Measurements from ENCODE around the gene CDH13. TPM values are rescaled to one million over a fixed set of nuclear protein-coding genes. Genes with fewer than 3 reads are reported as not detected.

Gene CDH13
- total RNA-seq, 2 donors from 2014 or later, result 4.1 to 7.1 TPM

DNA sequence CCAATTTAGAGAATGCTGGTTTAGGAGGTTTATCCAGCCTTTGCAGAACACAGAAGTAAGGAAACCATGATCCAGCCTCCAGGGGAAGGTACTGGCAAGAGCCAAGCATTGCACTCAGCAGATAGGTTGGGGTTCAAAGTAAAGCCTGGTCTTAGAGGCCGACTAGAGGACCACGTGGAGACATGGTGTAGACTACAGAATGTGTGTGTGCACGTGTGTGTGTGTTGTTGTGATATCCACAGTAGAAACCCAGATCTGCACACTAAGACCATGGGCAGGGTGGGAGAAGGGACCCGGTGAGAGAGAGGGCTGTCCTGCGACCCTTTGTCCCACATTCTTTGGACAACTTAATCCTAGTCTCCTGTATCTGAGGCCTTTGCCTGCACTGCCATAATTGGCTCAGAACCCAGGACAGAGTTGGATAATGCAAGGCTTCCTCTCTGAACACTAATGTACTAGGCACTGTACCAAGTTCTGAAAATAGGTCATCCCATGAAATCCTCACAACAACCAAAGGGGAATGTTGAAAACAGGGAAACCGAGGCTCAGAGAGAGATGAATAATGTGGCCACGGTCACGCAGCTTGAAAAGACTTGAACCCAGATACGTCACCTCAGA is 855.9 kb downstream of the CDH13 start:
- intact Hi-C loops (cut with DNase I, micrococcal nuclease), result no loop called here
- DNase-seq (no peak), ATAC-seq (no peak)

DNA sequence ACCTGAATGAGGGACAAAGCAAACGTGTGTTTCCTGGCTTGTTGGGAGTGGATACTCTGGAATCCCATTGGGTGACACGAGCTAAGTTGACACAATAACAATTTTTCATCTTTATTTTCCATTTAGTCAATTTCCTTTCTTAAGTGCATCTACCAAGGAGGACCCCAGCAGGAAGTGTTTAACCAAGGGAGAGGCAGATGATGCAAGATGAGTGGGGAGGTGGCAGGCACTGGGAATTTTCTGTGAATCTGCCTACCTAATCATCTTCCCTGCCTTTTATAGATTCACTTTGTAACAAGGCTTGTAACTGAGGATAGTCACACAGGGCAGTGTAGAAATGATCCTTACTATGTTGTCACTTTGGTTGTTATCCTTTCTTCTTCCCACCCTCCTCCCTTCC is 863.3 kb downstream of the CDH13 start:
- intact Hi-C loops (cut with DNase I, micrococcal nuclease), result no loop called here
- DNase-seq (no peak), ATAC-seq (no peak)

DNA sequence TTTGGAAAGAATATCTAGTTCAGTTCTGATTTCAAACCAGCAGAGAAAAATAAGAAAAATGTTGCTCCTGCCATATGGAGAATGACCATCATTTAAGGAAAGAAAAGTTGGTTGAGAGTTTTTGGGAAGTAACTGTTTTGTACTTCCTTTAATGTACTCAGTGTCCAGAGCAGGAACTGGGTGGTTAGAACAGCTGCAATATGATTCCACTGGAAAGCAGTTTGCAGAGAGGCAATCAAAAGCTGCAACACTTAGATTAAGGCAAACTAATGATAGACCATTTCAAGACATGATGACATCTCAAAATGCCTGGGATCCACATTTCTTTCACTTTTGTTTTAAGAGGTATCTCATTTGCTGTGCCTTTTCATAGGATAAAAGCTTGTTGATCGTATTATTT is 867.7 kb downstream of the CDH13 start:
- no peak for ATAC-seq

DNA sequence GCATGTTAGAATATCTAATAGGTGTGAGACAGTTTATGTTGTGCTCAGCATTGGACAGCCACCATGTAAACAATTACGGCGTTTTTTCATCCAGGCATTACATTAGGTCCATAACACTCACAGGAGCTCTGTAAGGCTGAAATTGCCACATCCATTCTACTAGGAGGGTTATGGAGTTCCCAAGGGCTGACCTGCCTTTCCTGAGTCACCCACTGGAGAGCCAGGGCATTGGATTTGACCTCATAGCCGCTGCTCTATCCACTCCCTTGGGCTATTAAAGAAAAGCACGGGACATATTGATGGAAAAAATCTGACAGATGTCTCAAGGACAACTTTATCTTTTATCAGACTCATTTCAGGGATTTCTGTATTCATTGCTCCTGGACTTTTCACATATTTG is 874.7 kb downstream of the CDH13 start:
- no peak for ATAC-seq
- DNase-seq, result no peak
- intact Hi-C loops (cut with DNase I, micrococcal nuclease), result no loop called here

More for the DNA sequence above, 867.7 kb downstream of the CDH13 start:
- intact Hi-C loops (cut with DNase I, micrococcal nuclease), result no loop called here
- no peak for DNase-seq

DNA sequence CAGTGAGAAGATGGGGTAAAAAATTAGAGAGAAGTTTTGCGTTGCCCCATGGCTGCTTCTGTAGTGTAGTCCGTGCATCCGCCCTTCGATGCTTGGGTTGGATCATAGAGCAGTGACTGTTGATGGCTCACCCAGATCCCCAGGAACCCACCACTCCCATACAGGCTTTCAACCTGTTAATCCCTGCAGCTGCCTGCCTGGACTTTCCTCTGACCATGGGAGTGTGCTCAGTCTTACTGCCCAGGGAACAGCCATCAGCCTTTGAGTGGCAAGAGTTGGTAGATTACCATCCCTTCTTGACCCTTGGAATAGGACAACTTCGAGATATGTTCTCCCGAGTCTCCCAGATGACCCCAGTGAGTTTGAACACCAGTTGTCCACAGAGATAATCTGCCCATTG is 881.5 kb downstream of the CDH13 start:
- intact Hi-C loops (cut with DNase I, micrococcal nuclease), result no loop called here
- ATAC-seq, result no peak

DNA sequence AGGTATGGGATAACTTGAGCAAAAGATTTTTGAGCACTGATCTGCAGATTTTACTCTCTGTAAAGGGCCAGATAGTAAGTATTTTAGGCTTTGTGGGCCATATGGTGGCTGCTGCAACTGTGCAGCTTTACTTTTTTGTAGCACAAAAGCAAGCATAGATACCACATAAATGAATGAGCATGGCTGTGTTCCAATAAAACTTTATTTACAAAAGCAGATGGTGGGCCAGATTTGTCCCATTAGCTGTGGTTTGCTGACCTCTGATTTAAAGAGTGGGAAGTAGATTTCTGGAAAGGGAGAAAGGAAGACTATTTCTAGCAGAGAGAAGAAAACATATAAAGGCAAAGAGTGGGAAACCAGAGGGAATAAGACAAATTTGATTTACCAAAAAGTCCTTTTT is 882.5 kb downstream of the CDH13 start:
- DNase-seq (no peak), ATAC-seq (no peak)
- intact Hi-C loops (cut with DNase I, micrococcal nuclease), result no loop called here

More for the DNA sequence above, 881.5 kb downstream of the CDH13 start:
- no peak for DNase-seq

DNA sequence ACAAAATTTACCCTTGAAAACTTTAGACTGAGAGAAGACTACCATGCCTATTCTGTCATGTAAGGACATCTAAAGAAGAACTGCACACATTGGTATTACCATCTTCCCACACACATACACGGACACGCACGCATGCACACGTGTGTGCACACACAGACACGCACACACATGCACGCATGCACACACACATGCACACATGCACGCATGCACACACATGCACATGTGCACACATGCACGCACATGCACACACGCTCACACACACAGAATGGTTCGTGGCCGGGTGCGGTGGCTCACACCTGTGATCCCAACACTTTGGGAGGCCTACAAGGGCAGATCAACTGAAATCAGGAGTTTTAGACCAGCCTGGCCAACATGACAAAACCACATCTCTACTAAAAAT is 884.1 kb downstream of the CDH13 start:
- DNase-seq (no peak), ATAC-seq (no peak)
- intact Hi-C loops (cut with DNase I, micrococcal nuclease), result no loop called here

DNA sequence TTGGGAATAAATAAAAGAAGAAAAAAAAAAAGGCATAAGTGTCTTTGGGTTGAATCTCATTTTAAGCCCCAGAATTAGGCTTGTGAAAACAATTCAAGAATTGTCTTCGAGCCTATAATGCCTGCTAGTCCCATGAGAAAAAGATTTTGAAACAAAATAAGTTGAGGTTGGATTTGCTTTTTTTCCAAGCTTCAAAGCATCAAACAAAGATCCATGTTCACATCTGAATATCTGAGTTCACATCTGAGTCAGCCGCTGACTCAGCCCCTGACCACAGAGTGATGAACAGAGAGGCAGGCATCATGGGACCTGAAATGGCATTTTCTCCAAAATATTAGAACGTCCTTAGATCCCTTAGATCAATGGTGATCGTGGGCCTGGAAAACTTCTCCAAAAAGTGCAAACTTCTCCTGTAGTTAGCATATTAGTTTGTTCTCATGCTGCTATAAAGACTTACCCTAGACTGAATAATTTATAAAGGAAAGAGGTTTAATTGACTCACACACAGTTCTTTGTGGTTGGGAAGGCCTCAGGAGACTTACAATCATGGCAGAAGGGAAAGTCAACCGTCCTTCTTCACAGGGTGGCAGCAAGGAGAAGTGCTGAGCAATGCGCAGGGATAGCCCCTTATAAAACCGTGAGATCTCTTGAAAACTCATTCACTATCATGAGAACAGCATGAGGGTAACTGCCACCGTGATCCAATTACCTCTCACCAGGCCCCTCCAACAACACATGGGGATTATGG is 886.4 kb downstream of the CDH13 start:
- ATAC-seq (no peak), DNase-seq (no peak)
- intact Hi-C loops (cut with DNase I, micrococcal nuclease), result no loop called here

DNA sequence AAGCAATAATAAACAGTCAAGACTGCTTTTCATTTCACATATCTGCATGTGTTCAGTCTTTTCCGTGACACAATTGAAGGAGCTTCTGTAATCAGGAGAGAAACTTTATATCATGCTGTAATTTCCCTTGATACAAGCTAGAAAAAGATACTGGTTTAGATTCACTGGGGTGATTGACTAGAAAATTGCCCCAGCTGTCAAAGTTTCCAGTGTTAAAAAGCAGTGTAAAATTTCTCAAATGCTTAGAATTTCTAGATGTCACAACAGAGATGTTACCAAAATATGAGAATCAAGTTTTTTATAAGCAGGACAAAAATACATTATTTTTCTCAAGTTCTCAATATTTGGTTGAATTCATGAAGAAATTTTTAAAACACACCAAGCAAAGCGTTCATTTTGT is 888.6 kb downstream of the CDH13 start:
- DNase-seq (no peak), ATAC-seq (no peak)
- intact Hi-C loops (cut with DNase I, micrococcal nuclease), result no loop called here

DNA sequence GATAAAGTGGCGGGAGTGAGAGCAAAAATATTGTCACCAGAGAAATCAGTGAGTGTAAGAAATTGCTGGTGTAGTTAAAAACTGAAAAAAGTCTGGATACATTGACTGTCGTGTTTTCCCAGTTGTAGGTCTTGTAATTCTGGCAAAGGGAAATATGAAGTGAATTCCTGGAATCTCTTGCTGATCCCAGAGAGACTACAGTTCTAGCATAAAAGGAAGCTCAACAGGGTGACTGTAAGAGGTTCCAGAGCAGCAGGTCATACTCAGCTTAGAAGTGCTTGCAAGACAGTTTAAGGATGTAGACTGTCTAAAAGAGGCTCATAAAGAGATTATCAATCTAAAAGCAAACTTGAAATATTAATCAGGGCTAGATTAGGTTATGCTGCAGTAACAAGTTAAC is 890.2 kb downstream of the CDH13 start:
- DNase-seq (no peak), ATAC-seq (no peak)
- intact Hi-C loops (cut with DNase I, micrococcal nuclease), result no loop called here

DNA sequence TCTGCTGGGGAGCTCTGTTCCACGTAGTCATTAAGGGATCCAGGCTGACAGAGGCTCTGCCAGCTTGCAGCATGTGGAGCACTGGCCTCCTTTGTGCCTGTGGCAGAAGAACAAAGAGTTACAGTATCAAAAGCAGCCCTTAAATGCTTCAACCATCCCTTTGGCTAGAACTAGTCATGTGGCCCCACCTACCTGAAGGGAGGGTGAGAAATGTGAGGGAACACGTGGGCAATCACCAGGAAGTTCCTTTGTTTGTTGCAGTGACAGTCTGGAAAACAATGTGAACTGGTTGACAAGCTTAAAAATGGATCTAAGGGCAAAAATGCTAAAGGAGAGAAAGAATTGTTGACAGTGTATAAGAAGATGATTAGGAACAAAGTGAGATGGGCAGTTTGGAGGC is 890.6 kb downstream of the CDH13 start:
- intact Hi-C loops (cut with DNase I, micrococcal nuclease), result no loop called here
- ATAC-seq (no peak), DNase-seq (no peak)

DNA sequence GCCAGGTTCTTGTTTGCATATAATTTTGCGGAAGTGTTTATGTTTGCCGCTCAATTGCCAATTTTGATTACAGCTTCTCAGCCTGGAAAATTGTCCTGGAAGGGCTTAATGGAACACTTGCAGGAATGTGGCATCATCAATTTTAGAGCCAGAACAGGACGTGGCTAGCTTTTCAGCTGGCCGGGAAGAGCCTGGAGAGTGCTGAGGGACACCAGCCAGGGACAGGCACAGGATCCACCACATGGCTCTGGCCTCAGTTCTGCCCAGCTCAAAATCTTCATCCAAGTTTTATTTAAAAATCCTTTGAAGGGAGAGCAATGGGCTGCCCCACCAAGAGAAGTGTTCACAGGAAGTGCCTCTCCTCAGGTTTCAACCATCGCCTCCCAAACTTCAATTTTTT is 893.8 kb downstream of the CDH13 start:
- no peak for DNase-seq
- no peak for ATAC-seq

DNA sequence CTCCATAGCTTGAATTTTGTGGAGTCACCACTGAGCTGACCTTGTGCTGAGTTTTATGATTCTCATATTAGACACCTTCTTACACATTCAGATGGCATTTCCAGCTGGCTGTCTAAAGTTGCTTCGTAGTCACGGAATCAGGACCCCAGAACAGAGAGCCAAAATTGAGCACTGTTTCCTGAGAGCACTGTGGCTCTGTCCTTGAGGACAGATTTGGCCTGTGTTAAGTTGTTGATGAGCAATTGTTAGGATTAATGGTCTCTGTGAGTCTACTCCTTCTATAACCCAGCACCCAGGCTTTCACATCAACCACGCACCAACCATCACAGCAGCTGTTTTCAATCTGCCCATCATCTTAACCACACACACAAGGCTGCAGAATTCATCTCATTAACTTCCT is 903.5 kb downstream of the CDH13 start:
- no peak for DNase-seq
- intact Hi-C loops (cut with DNase I, micrococcal nuclease), result no loop called here
- no peak for ATAC-seq

More for the DNA sequence above, 893.8 kb downstream of the CDH13 start:
- intact Hi-C loops (cut with DNase I, micrococcal nuclease), result no loop called here

DNA sequence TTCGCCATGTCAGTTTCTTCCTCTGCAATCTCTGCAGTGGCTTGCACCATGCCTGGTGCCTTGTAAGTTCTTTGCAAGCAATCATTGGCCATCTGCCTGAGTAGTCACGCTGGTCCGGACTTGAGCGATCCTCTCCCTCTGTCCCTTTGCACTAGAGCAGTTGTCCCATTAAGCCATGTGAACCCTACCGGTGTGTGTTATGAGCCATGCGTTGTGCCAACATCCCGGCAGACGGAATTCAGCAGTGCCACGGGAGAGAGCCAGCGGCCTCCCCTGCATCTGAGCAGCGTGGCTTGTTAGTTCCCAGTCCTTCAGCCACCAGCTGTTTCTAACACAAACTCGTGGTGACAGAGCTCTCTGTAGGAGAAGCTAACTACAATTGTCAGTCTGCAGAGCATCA is 905.9 kb downstream of the CDH13 start:
- DNase-seq, result no peak
- ATAC-seq, result no peak
- intact Hi-C loops (cut with DNase I, micrococcal nuclease), result no loop called here

DNA sequence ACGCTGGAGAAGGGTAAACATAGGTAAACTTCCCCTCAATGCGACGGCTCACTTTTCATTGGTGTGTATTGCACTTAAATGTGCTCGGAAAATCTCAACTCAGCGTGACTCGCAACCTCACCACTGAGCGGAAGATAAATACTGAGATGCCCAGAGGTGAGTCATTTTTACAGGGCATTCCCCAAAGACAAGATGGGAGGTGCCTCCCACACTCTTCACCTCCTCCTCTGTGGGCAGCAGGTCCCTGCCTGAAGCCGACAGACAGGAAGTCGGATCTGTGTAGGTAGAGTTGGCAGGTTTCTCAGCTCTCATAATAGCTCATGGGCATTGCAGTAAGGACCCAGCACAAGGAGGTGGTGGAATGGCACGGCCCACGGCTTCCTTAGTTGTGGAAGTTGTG is 906.4 kb downstream of the CDH13 start:
- no peak for ATAC-seq
- intact Hi-C loops (cut with DNase I, micrococcal nuclease), result no loop called here
- DNase-seq, result no peak

DNA sequence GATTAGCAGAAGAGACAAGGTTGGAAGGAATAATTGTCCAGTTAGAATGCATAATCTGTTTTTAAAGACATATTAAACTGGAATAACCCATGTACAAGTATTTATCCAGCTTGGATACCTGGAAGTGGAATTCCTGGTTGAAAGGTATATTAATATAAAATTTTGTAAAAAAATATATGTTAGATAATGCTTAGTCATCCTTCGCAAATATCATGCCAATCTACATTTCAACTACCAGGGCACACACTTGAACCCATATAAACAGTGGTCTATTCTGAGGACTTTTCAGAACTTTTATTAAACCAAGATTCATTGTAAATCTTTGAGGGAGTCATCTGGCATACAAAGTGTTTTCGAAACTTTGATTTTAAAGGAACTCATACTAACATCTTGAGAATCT is 911.9 kb downstream of the CDH13 start:
- DNase-seq (no peak), ATAC-seq (no peak)
- intact Hi-C loops (cut with DNase I, micrococcal nuclease), result no loop called here

DNA sequence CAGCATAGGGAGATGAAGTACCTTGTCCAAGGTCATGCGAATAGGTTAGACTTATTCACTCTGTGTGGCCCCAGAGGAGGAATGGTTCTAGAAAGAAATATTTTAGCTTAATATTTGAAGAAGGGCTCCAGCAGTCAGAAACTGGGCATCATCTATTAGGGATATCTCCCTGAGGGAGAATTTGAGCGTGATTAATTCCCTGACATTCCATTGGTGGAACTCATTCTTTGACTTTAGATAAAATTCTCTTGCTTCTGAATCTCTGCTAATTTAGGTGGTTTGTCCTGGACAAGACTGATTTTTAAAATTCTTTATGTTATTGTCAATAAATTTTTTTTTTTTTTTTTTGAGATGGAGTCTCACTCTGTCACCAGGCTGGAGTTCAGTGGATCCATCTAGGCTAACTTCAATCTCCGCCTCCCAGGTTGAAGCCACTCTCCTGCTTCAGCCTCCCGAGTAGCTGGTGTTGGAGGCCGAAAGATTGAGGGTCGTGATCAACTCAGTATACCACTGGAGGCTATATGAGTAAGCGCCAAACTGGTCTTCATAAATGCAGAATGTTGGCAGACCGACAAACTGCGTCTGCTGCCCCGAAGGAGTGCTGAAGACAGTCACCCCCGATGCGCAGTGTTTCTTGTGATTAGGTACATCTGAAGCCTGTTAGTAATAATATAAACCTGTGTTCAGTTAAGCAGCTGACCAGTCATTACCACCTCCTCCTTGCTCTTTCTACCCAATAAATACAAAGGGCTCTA is 913.1 kb downstream of the CDH13 start:
- ATAC-seq, result no peak
- intact Hi-C loops (cut with DNase I, micrococcal nuclease), result no loop called here
- DNase-seq, result no peak

DNA sequence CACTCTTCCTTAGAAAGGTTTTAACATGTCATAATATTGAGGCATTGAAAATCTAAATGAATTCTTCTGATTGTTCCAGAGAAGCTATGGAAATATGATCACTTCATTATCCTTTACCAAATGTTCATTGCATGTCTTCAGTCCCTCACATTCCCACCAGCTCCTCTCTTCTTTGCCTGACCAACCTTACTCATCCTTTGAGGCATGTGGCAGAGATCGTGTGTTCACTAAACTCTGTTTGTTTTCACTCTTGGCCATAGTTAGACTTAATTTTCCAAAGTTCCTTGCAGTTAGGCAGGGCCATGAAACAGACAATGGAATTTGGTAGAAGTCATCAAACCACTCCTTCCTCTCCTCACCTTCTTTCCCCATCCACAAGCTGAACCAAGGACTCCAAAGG is 914.5 kb downstream of the CDH13 start:
- ATAC-seq (no peak), DNase-seq (no peak)
- intact Hi-C loops (cut with DNase I, micrococcal nuclease), result no loop called here

DNA sequence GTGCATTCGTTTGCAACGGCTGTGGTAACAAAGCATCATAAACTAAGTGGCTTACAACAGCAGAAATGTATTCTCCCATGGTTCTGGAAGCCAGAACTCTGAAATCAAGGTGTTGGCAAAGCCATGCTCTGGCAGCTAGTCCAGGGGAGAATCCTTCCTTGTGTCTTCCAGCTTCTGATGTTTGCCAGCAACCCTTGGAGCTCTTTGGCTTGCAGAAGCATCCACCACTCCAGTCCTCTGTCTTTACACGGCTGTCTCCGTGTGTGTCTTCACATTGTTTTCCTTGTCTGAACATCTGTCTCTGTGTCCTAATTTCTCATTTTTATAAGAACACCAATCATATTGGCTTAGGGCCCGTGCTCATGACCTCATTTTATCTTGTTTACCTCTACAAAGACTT is 915.7 kb downstream of the CDH13 start:
- DNase-seq (no peak), ATAC-seq (no peak)
- intact Hi-C loops (cut with DNase I, micrococcal nuclease), result no loop called here
